ENCODE results near the gene BASP1. TPM values are rescaled to one million over a fixed set of nuclear protein-coding genes. Genes with fewer than 3 reads are reported as not detected.

The BASP1 gene
- total and polyA plus RNA-seq, 7 donors = 0.64 to 1.9 (median 1.1) TPM

- no peak for TF ChIP-seq CTCF (IDR thresholded peaks at IDR 0.05)
- intact Hi-C loops (cut with DNase I) = no loop called here
- Histone ChIP-seq H3K36me3 (ENCODE audit: insufficient read depth in 1 of 2, low read depth in 1 of 2) (no peaks in the 10 kb centered on the region), H3K4me1 (no peaks in the 10 kb centered on the region), H3K4me3 (no peak overlapping the region), H3K27ac (no peak overlapping the region), H3K27me3 (ENCODE audit: insufficient read depth in 3 of 3, low read length in 2 of 3) (peaks cover 3 to 42% (median 14%) of the 10 kb centered on the region in 3 donors), H3K9me3 (no peaks in the 10 kb centered on the region)
- ATAC-seq = no peak
- WGBS, 3 donors = 43 to 56% (median 50%) methylated on average over 4 of the region's 4 CpGs
- no peak for DNase-seq
Measured at GRCh38 chr5:17221843-17222636, 4.6 kb downstream of the BASP1 start.

- Histone ChIP-seq H3K27ac (no peak overlapping the region), H3K27me3 (ENCODE audit: insufficient read depth in 3 of 3, low read length in 2 of 3) (peaks cover 3 to 39% (median 12%) of the 10 kb centered on the region in 3 donors), H3K9me3 (no peaks in the 10 kb centered on the region), H3K4me3 (no peak overlapping the region), H3K36me3 (ENCODE audit: insufficient read depth in 1 of 2, low read depth in 1 of 2) (no peaks in the 10 kb centered on the region), H3K4me1 (no peaks in the 10 kb centered on the region)
- no peak for TF ChIP-seq CTCF (IDR thresholded peaks at IDR 0.05)
- ATAC-seq (no peak), DNase-seq (no peak)
- intact Hi-C loops (cut with DNase I) = no loop called here
- 61 to 76% (median 64%) methylated on average over 2 of the region's 2 CpGs for WGBS, 3 donors
Measured at GRCh38 chr5:17222664-17223063, 5.2 kb downstream of the BASP1 start.

- 89 to 93% (median 91%) methylated on average over 5 of the region's 5 CpGs for WGBS, 3 donors
- DNase-seq = no peak
- H3K27me3 ChIP-seq (ENCODE audit: insufficient read depth in 3 of 3, low read length in 2 of 3) = peaks cover 7 to 34% (median 8%) of the 10 kb centered on the region in 3 donors
Measured at GRCh38 chr5:17223367-17224185, 6.1 kb downstream of the BASP1 start.

DNA sequence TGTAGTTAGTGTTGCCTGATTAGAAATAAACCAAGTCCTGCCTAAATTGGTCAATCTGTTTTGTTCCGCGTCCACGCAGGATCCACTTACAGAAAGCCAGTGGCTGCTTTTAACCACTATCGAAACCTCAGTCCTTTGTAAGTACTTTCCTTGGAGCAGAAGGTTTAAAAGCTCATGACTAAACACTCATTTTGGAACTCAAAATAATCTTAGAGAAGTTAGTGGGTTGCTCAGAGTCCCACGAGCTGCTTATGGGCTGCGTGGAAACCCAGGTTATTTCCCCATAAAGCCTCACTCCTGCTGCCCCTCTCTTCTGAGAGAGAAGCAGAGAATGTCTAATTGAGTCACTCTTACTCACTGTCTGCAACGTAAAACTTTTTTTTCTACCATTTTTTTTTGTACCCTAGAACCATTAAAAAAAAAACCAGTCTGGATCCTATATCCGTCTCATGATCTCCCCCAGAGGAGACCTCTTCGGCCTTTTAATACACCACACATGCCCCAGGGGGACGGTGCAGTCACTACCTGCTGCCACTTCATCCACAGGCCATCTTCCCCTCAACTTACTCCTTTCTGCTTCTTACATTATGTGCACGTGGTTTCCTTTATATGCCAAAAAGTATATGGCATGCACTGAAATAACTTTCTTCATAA is 7.6 kb downstream of the BASP1 start:
- no peak overlapping the region for H3K27ac ChIP-seq
- WGBS, 3 donors = 65 to 71% (median 67%) methylated on average over 11 of the region's 11 CpGs
- no peaks in the 10 kb centered on the region for H3K9me3 ChIP-seq
- H3K4me1 ChIP-seq = no peaks in the 10 kb centered on the region
- no peak overlapping the region for H3K4me3 ChIP-seq
- ATAC-seq (no peak), DNase-seq (no peak)
- TF ChIP-seq CTCF (IDR thresholded peaks at IDR 0.05) = no peak
- H3K27me3 ChIP-seq (ENCODE audit: insufficient read depth in 3 of 3, low read length in 2 of 3) = peaks cover 1 to 25% (median 8%) of the 10 kb centered on the region in 3 donors
- intact Hi-C loops (cut with DNase I) = no loop called here
- no peaks in the 10 kb centered on the region for H3K36me3 ChIP-seq (ENCODE audit: insufficient read depth in 1 of 2, low read depth in 1 of 2)

More at GRCh38 chr5:17223367-17224185, 6.1 kb downstream of the BASP1 start:
- no peaks in the 10 kb centered on the region for H3K36me3 ChIP-seq (ENCODE audit: insufficient read depth in 1 of 2, low read depth in 1 of 2)
- intact Hi-C loops (cut with DNase I) = no loop called here
- TF ChIP-seq CTCF (IDR thresholded peaks at IDR 0.05) = no peak
- no peak for ATAC-seq
- H3K4me1 ChIP-seq = no peaks in the 10 kb centered on the region
- no peak overlapping the region for H3K4me3 ChIP-seq
- no peak overlapping the region for H3K27ac ChIP-seq
- H3K9me3 ChIP-seq = no peaks in the 10 kb centered on the region
